ENCODE results near the gene SCCPDH. TPM values are rescaled to one million over a fixed set of nuclear protein-coding genes. Genes with fewer than 3 reads are reported as not detected.

SCCPDH gene
- total and polyA plus RNA-seq, 9 of the 15 experiments (the other 6 are each of a cell fraction or from before 2014, with no cell fraction given) = 7.0 to 61.9 (median 38.3) TPM

- H3K27me3 ChIP-seq (ENCODE audit: control insufficient read depth in 2 of 2, insufficient read depth in 2 of 2, low read length in 2 of 2) = no peaks in the 10 kb centered on the region
- no peaks in the 10 kb centered on the region for H3K9me1 ChIP-seq (ENCODE audit: control insufficient read depth, insufficient read depth, low read length)
- CTCF ChIA-PET (ENCODE audit: low intra/inter-chr PET ratio) = interaction anchor here (1.3 to 1.4 kb wide), 2 partner anchors 201 kb away, joined by 4 to 10 read pairs; no protein-coding TSS in a partner anchor
- FAIRE-seq (no peak), DNase-seq (ENCODE audit: extremely low read depth in 1 of 4, low spot score in 3 of 4) (no peak), ATAC-seq (no peak; the same call in 1 of the 3 replicates)
- no peaks in the 10 kb centered on the region for H3K79me2 ChIP-seq (ENCODE audit: control insufficient read depth, insufficient read depth, low read length)
- intact Hi-C loops (cut with micrococcal nuclease) = loop anchor here (1.0 to 10.0 kb wide), 6 partner anchors 9 to 1544 kb away; partner anchors contain the start of genes CNST, KIF26B and TFB2M
- H3K4me2 ChIP-seq (ENCODE audit: insufficient read depth, low read length) = peak overlapping the region; percentile 67
- H3K4me3 ChIP-seq = no peak overlapping the region
- peak overlapping the region; percentile 69 for H3K27ac ChIP-seq (ENCODE audit: extremely low read depth, low read depth, low read length)
- no peaks in the 10 kb centered on the region for H4K20me1 ChIP-seq (replicated peaks; ENCODE audit: control insufficient read depth, insufficient read depth, low read length)
- H3K9me3 ChIP-seq (replicated peaks; ENCODE audit: control insufficient read depth, insufficient read depth, low read depth, low read length) = no peaks in the 10 kb centered on the region; the same call in 1 of the 2 replicates
- no peaks in the 10 kb centered on the region for H3K36me3 ChIP-seq (ENCODE audit: control insufficient read depth, insufficient read depth, low read length)
- POLR2A ChIA-PET = interaction anchor here (0.6 kb wide), 1 partner anchor 375 kb away, joined by 3 read pairs; no protein-coding TSS in a partner anchor
- peaks cover 6 to 11% of the 10 kb centered on the region in 2 experiments; a peak in 4 of 5 replicates for H3K4me1 ChIP-seq (replicated peaks in 1 of 2; ENCODE audit: control insufficient read depth in 2 of 2, insufficient read depth in 2 of 2, low read length in 2 of 2)
- in situ Hi-C loops (cut with MboI) = loop anchor here (5.0 kb wide), 1 partner anchor 201 kb away; no protein-coding TSS in a partner anchor
- WGBS (ENCODE audit: insufficient coverage, low coverage, missing lambda C conversion rate) = 69% methylated on average over 8 of the region's 8 CpGs
- no TSS peak for BruUV-seq (replicated peaks)
- H2AFZ ChIP-seq (ENCODE audit: low read depth, low read length) = peak overlapping the region; percentile 96
- peak overlapping the region in 1 of 2 experiments; percentile 53; a peak in 3 of 4 replicates for H3K9ac ChIP-seq (ENCODE audit: insufficient read depth in 1 of 2, low read depth in 2 of 2, low read length in 2 of 2)
- TF ChIP-seq, protein P1, sequence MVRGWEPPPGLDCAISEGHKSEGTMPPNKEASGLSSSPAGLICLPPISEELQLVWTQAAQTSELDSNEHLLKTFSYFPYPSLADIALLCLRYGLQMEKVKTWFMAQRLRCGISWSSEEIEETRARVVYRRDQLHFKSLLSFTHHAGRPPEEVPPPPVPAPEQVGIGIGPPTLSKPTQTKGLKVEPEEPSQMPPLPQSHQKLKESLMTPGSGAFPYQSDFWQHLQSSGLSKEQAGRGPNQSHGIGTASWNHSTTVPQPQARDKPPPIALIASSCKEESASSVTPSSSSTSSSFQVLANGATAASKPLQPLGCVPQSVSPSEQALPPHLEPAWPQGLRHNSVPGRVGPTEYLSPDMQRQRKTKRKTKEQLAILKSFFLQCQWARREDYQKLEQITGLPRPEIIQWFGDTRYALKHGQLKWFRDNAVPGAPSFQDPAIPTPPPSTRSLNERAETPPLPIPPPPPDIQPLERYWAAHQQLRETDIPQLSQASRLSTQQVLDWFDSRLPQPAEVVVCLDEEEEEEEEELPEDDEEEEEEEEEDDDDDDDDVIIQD (CRISPR knock-in tag; IDR thresholded peaks at IDR 0.05) = no peak
- TF ChIP-seq, protein P2, sequence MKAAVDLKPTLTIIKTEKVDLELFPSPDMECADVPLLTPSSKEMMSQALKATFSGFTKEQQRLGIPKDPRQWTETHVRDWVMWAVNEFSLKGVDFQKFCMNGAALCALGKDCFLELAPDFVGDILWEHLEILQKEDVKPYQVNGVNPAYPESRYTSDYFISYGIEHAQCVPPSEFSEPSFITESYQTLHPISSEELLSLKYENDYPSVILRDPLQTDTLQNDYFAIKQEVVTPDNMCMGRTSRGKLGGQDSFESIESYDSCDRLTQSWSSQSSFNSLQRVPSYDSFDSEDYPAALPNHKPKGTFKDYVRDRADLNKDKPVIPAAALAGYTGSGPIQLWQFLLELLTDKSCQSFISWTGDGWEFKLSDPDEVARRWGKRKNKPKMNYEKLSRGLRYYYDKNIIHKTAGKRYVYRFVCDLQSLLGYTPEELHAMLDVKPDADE (conservative IDR thresholded peaks at IDR 0.05; ENCODE audit: control insufficient read depth, low read depth, low read length) = no peak
- peak; percentile 61; the same call in 1 of the 2 replicates for TF ChIP-seq ZBTB33 (CRISPR knock-in tag; IDR thresholded peaks at IDR 0.05)
- no peak for TF ChIP-seq CCAR2 (IDR thresholded peaks at IDR 0.05; ENCODE audit: low read depth, low read length)
- TF ChIP-seq PTTG1 (tag; IDR thresholded peaks at IDR 0.05; ENCODE audit: low read depth) = no peak
- TF ChIP-seq ZNF121 (CRISPR knock-in tag; conservative IDR thresholded peaks at IDR 0.05) = peak; percentile 70
- TF ChIP-seq ATF7 (IDR thresholded peaks at IDR 0.05) = no peak
- TF ChIP-seq ZFP30 (CRISPR knock-in tag; IDR thresholded peaks at IDR 0.05; ENCODE audit: borderline replicate concordance) = no peak
- no peak for TF ChIP-seq HMBOX1 (IDR thresholded peaks at IDR 0.05)
- TF ChIP-seq HCFC1 (IDR thresholded peaks at IDR 0.05; ENCODE audit: low read depth, low read length) = no peak
- TF ChIP-seq BCOR (IDR thresholded peaks at IDR 0.05) = peak; percentile 55
- no peak for TF ChIP-seq ZC3H11A (IDR thresholded peaks at IDR 0.05; ENCODE audit: low read depth, low read length)
- TF ChIP-seq SMARCA5 (IDR thresholded peaks at IDR 0.05) = 0 out of 2 replicates have a peak, but pooled peaks have one; percentile 8
- no peak for TF ChIP-seq ZNF449 (CRISPR knock-in tag; IDR thresholded peaks at IDR 0.05)
Observed at GRCh38 chr1:246698466-246699094, 25.6 kb upstream of the SCCPDH start.
